ENCODE measurements around the gene POLR2E.

The POLR2E gene

GRCh38 chr19:1102407-1103131 is 7.4 kb upstream of the POLR2E start:
- Mint-ChIP-seq H3K27me3 (ENCODE audit: low read depth) (peaks cover 4% of the 10 kb centered on the region), H3K4me1 (peaks cover 16% of the 10 kb centered on the region), H3K4me3 (peak overlapping the region; percentile 56 to 61 (median 59)), H3K9me3 (no peaks in the 10 kb centered on the region), H3K36me3 (ENCODE audit: low read depth) (no peaks in the 10 kb centered on the region), H3K27ac (peak overlapping the region; percentile 78 to 97 (median 95))
- no peak for TF ChIP-seq CTCF (IDR thresholded peaks at IDR 0.05; ENCODE audit: unreplicated experiment in 3 of 3)

GRCh38 chr19:1101337-1101698 is 6.1 kb upstream of the POLR2E start:
- Mint-ChIP-seq H3K4me3 (peak overlapping the region in 2 of 3 experiments; percentile 46 to 70), H3K4me1 (peaks cover 16% of the 10 kb centered on the region), H3K27ac (peak overlapping the region; percentile 95 to 97 (median 96)), H3K9me3 (no peaks in the 10 kb centered on the region), H3K27me3 (ENCODE audit: low read depth) (peaks cover 4% of the 10 kb centered on the region), H3K36me3 (ENCODE audit: low read depth) (no peaks in the 10 kb centered on the region)
- TF ChIP-seq CTCF (IDR thresholded peaks at IDR 0.05; ENCODE audit: unreplicated experiment in 3 of 3) = no peak

GRCh38 chr19:1098177-1099051 is 3.2 kb upstream of the POLR2E start:
- H3K4me3 Mint-ChIP-seq = peak overlapping the region in 2 of 3 experiments; percentile 2 to 17
- no peaks in the 10 kb centered on the region for H3K9me3 Mint-ChIP-seq
- peaks cover 9% of the 10 kb centered on the region for H3K27me3 Mint-ChIP-seq (ENCODE audit: low read depth)
- no peaks in the 10 kb centered on the region for H3K36me3 Mint-ChIP-seq (ENCODE audit: low read depth)
- H3K27ac Mint-ChIP-seq = peak overlapping the region; percentile 36 to 86 (median 70)
- peaks cover 27% of the 10 kb centered on the region for H3K4me1 Mint-ChIP-seq
- no peak for TF ChIP-seq CTCF (IDR thresholded peaks at IDR 0.05; ENCODE audit: unreplicated experiment in 3 of 3)

GRCh38 chr19:1097810-1098176 is 2.6 kb upstream of the POLR2E start:
- H3K27me3 Mint-ChIP-seq (ENCODE audit: low read depth) = peaks cover 9% of the 10 kb centered on the region
- no peaks in the 10 kb centered on the region for H3K36me3 Mint-ChIP-seq (ENCODE audit: low read depth)
- no peaks in the 10 kb centered on the region for H3K9me3 Mint-ChIP-seq
- peak overlapping the region; percentile 36 to 86 (median 70) for H3K27ac Mint-ChIP-seq
- peak overlapping the region in 1 of 3 experiments; percentile 49 for H3K4me3 Mint-ChIP-seq
- H3K4me1 Mint-ChIP-seq = peaks cover 29% of the 10 kb centered on the region
- no peak for TF ChIP-seq CTCF (IDR thresholded peaks at IDR 0.05; ENCODE audit: unreplicated experiment in 3 of 3)

- no peak for TF ChIP-seq CTCF (IDR thresholded peaks at IDR 0.05; ENCODE audit: unreplicated experiment in 3 of 3)
- H3K27ac Mint-ChIP-seq = no peak overlapping the region
- H3K36me3 Mint-ChIP-seq (ENCODE audit: low read depth) = no peaks in the 10 kb centered on the region
- H3K27me3 Mint-ChIP-seq (ENCODE audit: low read depth) = peaks cover 5% of the 10 kb centered on the region
- no peaks in the 10 kb centered on the region for H3K9me3 Mint-ChIP-seq
- peaks cover 22% of the 10 kb centered on the region for H3K4me1 Mint-ChIP-seq
- peak overlapping the region; percentile 90 to 97 (median 92) for H3K4me3 Mint-ChIP-seq
Measured at GRCh38 chr19:1094655-1094977, 559 bp downstream of the POLR2E start.
